HT1080 (cell line): ENCODE measurements around the gene PRKAR2B. TPM values are rescaled to one million over a fixed set of nuclear protein-coding genes. Genes with fewer than 3 reads are reported as not detected.
"Not testable (repeated sequence)": the region's sequence is repeated elsewhere in the genome, so short reads cannot be mapped to it uniquely, and the experiment has no call there.

ENCODE experiments used
- DNase-seq: peaks from one replicate; pipeline ENCODE4 v3.0.0-alpha.2; 2015; ENCODE audit warnings: low read depth
- total RNA-seq: library from RNA; depleted of rRNA; stranded (reverse); fragments of >200 nt; shearing (Covaris generic); gene quantifications from 2 replicates; pipeline ENCODE4 v1.2.3, GENCODE V29; 2014

The PRKAR2B gene
- total RNA-seq, 1 experiment from 2014 or later: 14.7 TPM

DNA sequence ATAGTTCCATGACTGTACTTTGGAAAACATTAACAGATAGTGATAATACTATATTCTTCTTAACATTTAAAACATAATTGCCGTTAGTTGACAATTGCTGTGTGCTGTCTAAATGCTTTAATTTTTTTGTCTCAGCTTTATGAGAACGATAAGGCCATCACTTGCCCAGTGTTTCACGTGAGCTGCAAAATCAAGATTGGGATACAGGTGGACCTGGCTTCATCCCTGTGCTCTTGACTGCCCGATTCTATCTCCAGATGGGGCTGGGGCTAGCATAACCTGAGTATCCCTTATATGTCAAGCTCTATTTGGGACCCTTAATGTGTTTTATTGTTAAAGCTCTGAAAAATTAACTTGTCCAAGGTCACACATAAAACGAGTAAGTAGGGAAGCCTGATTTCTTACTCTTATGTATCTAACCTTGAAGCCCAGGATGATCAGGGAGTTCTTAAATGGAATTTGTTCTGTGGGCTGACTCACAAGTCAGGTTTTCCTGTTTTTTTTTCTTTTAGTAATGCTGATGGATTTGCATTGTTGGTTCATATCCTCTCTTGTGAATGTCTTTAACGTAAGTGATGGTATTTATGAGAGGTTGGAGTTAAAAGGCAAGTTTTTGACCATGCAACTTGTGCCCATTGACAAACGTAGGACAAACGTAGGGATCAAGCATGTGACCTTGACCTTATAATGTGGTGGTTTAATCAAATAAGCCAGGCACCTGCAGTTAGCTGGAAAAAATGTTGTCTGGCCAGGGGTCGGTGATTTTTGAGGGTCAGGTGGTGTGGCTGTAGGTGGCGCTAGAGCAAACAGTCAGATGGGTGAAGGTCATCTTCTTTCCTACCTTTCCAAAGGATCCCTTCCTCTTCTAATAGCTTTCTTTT, 3.6 kb downstream of the PRKAR2B start:
- peak; percentile 70 for DNase-seq

DNA sequence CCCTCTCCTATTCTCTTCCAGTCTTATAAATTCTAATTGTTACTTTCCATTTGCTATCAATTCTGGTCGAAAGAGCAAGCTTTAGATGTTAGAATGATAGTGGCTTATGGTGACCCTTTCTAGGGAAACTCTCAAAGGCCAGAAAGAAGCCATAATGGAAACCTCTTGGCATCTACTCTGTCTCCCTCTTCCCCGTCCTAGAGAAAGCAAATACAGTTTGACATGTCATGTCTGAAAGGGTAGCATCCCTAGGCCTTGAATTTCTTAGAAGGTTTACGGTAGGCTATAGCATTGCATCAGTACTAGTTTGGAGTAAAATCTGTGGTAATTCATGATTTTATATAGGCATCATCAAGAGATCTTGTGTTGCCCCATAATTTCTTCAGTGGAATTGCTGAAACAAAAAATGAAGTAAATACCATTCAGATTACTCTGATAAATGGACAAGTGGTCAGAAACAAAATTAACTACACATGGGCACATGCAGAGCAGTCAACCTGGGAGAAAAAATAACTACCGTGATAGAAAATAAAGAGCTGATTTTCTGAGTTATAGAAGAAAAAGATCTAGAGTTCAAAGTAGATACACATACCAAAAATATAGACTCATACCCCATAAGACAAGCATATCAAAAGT, 4.4 kb downstream of the PRKAR2B start:
- no peak for DNase-seq

DNA sequence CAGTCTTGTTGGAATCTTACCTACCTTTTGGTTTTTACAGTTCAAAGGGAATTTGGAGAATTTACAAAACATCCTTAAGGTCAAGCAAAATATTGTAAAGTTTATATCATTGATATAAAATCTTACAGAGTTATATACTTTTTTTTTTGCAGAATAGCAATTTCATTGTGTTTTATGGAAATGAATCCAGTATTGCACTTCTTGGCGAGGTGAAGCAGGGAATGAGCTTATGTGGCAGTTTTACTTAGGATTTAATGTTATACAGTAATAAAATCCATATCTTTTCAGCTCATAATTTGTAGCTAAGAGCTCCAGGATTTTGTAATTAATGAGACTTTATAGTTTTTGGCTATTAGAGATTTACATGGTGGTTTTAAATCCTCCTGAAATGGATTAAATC, 5.0 kb downstream of the PRKAR2B start:
- DNase-seq: no peak

DNA sequence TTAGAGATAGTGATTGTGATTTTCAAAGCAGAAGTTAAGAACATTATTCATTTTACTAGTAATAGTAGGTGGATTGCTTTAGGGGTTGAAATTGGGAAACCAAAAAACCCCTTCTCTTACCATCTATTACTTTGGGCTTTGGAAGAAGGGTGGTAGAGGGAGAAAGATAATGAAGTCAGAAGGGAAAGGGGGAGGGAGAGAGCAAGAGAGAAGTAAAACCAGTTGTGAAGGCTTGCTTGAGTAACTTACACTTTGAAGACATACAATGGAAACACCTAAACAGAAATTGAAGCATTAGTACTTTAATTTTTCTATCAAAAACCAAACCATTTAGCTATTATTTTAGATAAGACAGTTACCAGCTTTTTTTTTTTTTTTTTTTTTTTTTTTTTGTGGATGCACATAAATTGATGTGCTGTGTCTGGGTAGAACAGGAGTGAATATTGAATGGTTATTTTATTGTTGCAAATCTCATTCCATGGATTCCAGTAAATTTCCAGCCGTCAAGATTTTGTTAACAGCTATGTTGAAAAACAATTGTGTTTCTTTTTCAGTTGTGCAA, 5.5 kb downstream of the PRKAR2B start:
- no peak for DNase-seq

DNA sequence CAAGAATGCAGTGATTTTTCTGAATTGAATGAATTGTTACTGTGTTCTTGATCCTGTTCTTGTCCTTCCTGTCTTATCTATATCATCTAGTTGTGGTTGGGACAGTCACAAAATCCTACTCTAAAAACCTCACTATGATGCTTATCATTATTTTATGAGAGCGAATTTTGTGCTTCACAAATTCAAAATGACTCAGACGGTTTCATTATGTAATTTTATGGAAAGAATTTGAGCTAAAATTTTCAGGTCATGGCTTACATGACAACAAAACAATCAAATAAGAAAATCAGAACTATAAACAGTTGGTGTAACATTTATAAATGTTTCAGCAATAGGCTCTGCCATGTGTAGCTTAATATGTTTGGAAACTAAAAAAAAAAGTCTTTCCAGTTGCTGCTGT, 6.9 kb downstream of the PRKAR2B start:
- no peak for DNase-seq

DNA sequence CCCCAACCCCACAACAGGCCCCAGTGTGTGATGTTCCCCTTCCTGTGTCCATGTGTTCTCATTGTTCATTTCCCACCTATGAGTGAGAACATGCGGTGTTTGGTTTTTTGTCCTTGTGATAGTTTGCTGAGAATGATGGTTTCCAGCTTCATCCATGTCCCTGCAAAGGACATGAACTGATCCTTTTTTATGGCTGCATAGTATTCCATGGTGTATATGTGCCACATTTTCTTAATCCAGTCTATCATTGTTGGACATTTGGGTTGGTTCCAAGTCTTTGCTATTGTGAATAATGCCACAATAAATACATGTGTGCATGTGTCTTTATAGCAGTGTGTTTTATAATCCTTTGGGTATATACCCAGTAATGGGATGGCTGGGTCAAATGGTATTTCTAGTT, 10.5 kb downstream of the PRKAR2B start:
- DNase-seq: not testable (repeated sequence)

DNA sequence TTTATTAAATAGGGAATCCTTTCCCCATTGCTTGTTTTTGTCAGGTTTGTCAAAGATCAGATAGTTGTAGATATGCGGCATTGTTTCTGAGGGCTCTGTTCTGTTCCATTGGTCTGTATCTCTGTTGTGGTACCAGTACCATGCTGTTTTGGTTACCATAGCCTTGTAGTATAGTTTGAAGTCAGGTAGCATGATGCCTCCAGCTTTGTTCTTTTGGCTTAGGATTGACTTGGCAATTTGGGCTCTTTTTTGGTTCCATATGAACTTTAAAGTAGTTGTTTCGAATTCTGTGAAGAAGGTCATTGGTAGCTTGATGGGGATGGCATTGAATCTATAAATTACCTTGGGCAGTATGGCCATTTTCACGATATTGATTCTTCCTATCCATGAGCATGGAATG, 11.6 kb downstream of the PRKAR2B start:
- not testable (repeated sequence) for DNase-seq

DNA sequence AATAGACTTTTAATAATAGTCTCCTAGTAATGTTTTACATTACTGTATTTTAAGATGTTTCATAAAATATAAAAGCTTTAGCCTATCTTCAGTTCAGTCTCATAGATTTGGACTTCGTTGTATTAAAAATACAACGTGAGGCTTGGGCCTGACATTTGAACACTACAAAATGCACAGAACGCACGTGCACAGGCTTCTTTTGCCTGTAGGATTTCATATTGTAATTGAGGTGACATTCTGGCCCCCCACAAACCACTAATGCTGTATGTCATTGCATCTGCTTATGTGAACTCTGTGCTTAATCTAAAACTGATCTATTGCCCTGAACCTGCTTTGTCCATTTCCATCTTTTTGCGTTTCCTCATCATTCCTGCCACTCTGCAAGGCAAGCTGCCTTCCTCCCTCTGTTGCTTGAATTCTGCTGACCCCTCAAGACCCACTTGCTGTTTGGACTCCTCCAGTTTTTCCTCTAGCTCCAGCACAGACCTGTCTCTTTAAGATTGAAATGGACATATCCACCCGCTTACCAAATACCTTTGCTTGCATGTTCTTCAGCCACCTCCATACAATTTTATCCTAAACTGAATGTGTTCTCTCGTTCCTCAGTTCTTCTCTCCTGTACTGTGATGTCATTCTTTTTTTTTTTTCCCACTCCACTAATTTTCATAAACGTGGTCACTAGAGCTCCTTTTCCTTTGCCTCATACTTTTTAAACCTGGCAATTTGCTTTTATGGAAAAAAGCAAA, 12.4 kb downstream of the PRKAR2B start:
- DNase-seq: no peak

DNA sequence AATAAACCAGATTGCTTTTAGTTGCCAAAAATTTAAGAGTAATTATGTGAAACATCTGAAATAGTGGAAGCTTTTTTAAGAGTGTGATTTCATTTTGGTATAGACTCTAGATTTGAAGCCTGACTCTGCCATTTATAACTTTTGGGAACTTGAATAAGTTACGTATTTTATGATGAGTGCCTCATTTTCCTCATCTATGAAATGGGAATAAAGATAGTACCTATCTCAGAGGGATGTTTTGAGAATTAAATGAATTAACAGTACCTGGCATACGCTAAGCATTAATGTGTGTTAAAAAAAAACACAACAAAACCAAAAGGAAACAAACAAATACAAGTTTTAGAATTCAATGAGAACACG, 12.9 kb downstream of the PRKAR2B start:
- no peak for DNase-seq

DNA sequence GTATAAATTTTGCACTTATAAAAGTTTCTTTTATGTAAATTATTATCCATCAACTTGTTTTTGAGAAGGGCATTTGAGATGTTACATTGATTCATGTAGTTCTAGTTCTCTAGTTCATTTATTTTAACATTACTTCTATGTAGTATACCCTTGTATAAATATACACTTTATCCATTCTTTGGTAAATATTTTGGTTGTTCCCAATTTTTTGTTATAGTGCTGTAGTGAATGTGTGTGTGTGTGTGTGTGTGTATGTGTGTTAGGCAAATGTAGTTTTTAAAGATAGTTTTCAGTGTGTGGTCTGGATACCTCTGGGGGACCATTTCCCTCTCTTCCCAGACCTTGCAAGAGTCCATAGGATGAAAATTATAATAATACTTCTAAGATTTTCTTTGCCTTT, 15.0 kb downstream of the PRKAR2B start:
- DNase-seq: no peak

DNA sequence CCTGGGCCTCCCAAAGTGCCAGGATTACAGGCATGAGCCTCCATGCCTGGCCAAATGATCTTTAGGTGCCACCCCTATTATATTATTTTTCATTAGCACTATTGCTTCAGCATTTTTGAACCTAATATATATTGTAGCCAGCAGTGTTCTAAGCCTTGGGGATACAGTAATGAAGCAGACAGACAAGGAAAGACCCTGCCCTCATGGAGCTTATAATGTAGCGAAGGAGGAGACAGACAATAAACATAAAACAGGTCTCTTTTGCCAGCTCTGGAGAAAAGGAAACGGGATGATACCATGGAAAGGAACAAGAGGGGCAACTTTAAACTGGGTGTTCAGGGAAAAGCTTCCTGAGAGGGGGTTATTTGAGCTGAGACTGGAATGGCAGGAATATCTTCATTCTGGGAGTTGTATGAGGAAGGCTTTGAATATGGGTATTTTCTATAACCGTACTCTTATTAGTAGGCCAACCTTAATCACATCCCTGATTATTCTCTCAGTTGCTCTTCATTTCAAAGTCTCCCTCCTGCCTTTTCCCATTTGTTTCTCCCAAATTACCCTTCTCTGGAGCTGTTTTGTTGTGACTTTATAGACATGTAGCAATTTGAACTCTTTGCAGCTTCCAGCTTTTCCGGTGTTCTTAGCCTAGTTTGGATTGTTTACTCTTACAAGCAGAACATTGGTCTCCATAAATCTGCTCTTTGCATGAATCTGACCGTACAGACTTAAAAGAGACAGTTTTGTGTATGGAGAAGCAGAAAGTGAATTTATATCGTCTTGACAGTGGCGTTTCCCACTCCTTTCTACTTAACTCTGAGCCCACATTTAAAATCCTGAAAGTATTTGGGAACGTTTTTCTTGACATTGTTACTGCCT, 19.0 kb downstream of the PRKAR2B start:
- no peak for DNase-seq

DNA sequence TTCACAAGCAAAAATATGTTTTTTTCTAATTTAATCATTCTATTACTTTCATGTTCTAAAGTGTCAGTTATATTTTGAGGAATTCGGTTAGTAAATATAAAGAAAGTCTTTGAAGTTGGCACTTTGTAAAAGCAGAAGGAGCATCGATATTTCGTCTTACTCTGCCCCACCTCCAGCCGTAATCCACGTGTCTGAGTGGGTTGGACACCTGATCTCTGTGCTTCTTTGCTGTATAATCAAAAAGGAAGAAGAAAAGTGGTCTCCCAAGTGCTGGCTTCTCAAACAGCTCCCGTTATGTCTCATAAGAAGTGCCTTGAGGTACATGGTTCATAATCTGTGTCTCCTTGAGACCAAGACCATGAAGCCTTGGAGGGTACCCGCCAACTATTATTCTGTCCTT, 19.8 kb downstream of the PRKAR2B start:
- DNase-seq: no peak

DNA sequence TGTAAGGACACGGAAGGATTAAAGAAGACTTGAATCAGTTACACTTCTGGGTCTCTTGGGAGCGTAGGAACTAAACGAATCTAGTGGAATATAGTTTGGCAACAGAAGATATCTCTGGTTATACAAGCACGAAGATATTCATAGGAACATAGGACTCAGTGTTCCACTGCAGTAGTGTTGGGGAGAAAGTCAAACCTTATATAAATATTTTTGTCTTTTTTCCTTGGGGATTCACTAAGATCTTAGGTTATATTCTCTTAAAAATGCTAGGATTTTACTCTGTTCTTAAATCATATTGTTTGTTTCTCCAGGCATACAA, 21.4 kb downstream of the PRKAR2B start:
- DNase-seq: no peak

DNA sequence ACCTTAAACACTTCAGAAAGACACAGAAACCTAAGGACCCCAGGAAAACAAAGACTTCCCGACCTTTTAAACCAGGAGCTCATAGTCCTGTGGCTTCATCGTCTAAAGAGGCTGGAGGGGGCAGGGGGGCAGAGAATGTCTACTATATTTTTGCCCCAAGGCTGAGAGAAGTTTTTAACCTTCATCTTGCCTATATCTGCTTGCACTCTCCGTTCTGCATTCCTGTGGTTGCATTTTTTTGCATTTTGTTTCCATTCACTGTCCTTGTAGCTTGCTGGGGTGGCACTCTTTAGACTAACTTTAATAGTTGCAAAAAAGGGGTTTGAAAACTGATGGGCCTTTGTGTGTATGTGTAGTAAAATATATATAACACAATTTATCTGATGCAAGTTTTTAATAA, 23.7 kb downstream of the PRKAR2B start:
- no peak for DNase-seq

DNA sequence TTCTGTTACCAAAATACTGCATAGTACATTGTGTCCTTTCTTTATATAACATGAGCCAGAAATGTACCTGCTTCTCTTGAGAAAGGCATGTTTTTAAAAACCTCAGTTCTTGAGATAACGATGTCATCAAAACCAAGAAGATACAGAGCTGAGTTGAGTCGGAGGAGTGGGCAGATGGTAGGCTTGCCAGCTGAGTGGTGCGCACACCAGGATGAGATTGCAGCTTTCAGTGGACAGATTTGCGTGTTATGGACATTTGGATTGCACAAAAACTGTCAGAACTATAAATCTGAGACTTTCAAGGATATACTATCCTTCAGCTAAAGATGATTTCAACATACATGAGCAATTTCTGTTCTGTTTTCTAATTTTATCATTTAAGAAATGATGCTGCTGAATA, 25.0 kb downstream of the PRKAR2B start:
- DNase-seq: no peak

DNA sequence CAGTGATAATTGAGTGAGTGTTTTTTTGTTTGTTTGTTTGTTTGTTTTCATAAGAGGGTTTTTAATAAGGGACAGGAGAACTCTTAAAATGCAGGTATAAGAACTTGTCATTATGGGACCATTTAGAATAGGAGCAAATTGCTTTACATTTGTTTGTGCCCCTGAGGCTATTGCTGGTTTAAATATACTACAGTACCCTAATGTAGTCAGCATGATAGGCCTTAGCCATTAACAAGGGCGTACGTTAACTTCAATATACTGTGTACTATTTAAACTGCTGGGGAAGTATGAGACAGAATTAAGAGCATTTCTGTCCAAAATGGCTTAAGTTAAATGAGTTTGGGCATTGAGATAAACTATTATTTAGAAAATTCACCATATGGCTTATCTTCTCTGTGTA, 26.2 kb downstream of the PRKAR2B start:
- no peak for DNase-seq

DNA sequence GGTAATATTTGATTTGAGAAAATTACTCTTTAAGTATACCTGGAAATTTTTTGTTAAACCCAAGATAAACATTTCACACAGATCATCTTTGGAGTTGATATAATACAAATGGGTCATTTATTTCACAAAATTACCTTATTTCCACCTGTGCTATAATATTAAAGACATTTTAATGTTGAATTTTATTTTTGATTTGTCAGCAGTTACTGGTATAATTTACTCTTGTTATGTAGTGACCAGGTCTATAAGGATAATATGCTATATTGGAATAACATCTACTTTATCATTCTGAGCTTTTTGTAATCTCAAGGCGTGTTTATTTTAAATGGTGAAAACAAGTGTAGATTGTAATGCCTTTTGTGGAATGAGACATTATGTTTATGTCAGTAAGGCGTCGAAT, 26.6 kb downstream of the PRKAR2B start:
- no peak for DNase-seq

DNA sequence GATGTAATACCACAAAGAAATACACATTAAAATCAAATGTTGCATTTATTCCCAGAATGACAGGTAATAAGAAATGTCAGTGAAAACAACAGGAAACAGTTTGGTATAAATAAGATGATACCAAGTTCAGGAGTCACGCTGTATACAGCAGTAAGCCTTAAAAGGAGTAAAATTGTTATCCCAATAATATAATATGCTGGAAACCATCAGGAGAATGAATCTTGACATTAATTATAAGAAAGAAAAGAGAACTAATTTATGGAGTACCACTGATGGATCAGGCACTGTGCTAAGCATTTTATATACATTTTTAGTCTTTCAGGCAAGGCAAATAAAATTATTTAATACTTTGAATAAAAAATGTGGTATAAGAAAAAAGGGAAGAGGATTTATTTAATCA, 27.6 kb downstream of the PRKAR2B start:
- no peak for DNase-seq

DNA sequence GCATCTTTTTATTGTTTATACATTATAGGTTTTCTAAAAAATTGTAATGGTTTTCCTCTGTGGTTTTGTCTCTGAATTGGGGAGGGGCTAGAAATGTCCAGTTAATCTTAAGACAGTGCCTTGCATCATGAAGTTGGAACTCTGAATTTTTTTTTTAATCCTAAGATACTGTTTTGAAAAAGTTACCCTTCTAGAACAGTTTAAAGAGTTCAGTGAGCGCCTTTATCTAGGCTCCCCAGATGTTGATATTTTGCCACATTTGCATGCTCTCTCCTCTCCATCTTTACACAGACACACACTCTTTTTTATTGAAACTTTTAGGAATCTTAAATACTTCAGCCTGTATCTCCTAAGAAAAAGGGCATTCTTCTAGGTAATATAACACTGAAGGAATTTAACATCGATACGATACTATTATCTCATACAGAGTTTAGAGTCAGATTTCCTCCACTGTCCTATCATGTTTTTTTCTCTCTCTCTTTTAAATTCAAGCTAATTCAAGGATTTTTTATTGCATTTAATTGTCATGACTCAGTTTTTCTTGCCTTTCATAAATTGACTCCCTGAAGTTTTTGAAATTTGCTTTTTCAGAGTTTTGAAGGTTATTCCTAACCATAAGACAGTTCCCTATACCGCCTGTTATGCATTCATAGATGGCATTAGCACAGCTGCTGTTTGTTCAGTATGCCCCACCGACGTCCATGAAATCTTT, 31.5 kb downstream of the PRKAR2B start:
- DNase-seq: no peak
